NCI-H1092 (cell line): ENCODE measurements around the gene KLK8.
A peak's percentile ranks its signal among the peaks of the same experiment; 100 is the strongest.
"Not testable (repeated sequence)": the region's sequence is repeated elsewhere in the genome, so short reads cannot be mapped to it uniquely, and the experiment has no call there.

ENCODE experiments used
- DNase-seq: peaks from one replicate; lab custom pipeline; 2025; lab: John Stamatoyannopoulos, UW

KLK8 gene

GRCh38 chr19:51018745-51019543 is 17.5 kb upstream of the KLK8 start:
- DNase-seq: no peak

- peak; percentile 26 for DNase-seq
Observed at GRCh38 chr19:51016798-51017683, 15.6 kb upstream of the KLK8 start.

- DNase-seq: no peak
Observed at GRCh38 chr19:51015691-51016267, 14.4 kb upstream of the KLK8 start.

GRCh38 chr19:51014242-51014641 is 12.8 kb upstream of the KLK8 start:
- DNase-seq: no peak

- no peak for DNase-seq
Observed at GRCh38 chr19:51012661-51013190, 11.3 kb upstream of the KLK8 start.

- DNase-seq: no peak
Observed at GRCh38 chr19:51010066-51010795, 8.8 kb upstream of the KLK8 start.

- DNase-seq: no peak
Observed at GRCh38 chr19:51009061-51009891, 7.9 kb upstream of the KLK8 start.

- no peak for DNase-seq
Observed at GRCh38 chr19:51007488-51007887, 6.1 kb upstream of the KLK8 start.

- DNase-seq: no peak
Observed at GRCh38 chr19:51006406-51006805, 5.0 kb upstream of the KLK8 start.

- DNase-seq: no peak
Observed at GRCh38 chr19:51005248-51005647, 3.8 kb upstream of the KLK8 start.

- DNase-seq: no peak
Observed at GRCh38 chr19:51003316-51003715, 1.9 kb upstream of the KLK8 start.

GRCh38 chr19:51002542-51003311 is 1.3 kb upstream of the KLK8 start:
- DNase-seq: no peak

GRCh38 chr19:51002089-51002532 is 707 bp upstream of the KLK8 start:
- DNase-seq: no peak

GRCh38 chr19:51000981-51001380 is 423 bp downstream of the KLK8 start:
- DNase-seq: no peak

GRCh38 chr19:51000426-51000825 is 978 bp downstream of the KLK8 start:
- DNase-seq: no peak

GRCh38 chr19:50998686-50999085 is 2.7 kb downstream of the KLK8 start:
- no peak for DNase-seq

GRCh38 chr19:50998061-50998460 is 3.3 kb downstream of the KLK8 start:
- DNase-seq: no peak

- no peak for DNase-seq
Observed at GRCh38 chr19:50994129-50994528, 7.3 kb downstream of the KLK8 start.

- no peak for DNase-seq
Observed at GRCh38 chr19:50992666-50993035, 8.8 kb downstream of the KLK8 start.

GRCh38 chr19:50984416-50984815 is 17.0 kb downstream of the KLK8 start:
- DNase-seq: not testable (repeated sequence)
